Omental fat pad (tissue), 4 donors: ENCODE results near the gene C13orf46. TPM values are rescaled to one million over a fixed set of nuclear protein-coding genes. Genes with fewer than 3 reads are reported as not detected.

Experiments used
- ATAC-seq: fragments of 150-250 bp; one replicate; pipeline ENCODE4 v1.9.1; 2016; ENCODE audit warnings: mild to moderate bottlenecking, moderate library complexity; ENCODE audit not compliant: low FRiP score
- DNase-seq: peaks from one replicate; pipeline ENCODE4 v3.0.0-alpha.2; 2019; ENCODE audit warnings: low spot score
- CTCF ChIP-seq, 3 donors: fragments of 450-650 bp; IDR thresholded peaks; one replicate each; pipeline ENCODE4 v1.5.1; 2016 to 2017; ENCODE audit warnings: antibody characterized with exemption in 3 of 3, mild to moderate bottlenecking in 3 of 3, moderate library complexity in 2 of 3
- total RNA-seq, 4 donors: library from RNA; depleted of rRNA; stranded (reverse); fragments of >200 nt; gene quantifications; one replicate each; pipeline ENCODE4 v1.1.0, GENCODE V29; 2016

C13orf46 gene
- total RNA-seq, 4 donors from 2014 or later = 0.13 to 6.9 (median 1.6) TPM

GRCh38 chr13:113976711-113977684 lies 3.1 kb upstream of the C13orf46 start:
- DNase-seq = no peak
- no peak for TF ChIP-seq CTCF (IDR thresholded peaks at IDR 0.05)
- ATAC-seq = peak; percentile 16

- no peak for TF ChIP-seq CTCF (IDR thresholded peaks at IDR 0.05)
- ATAC-seq (no peak), DNase-seq (no peak)
Observed at GRCh38 chr13:113975416-113975815, 1.5 kb upstream of the C13orf46 start.

- no peak for TF ChIP-seq CTCF (IDR thresholded peaks at IDR 0.05)
Observed at GRCh38 chr13:113974304-113975281, 717 bp upstream of the C13orf46 start.

GRCh38 chr13:113972451-113973217 lies 1.2 kb downstream of the C13orf46 start:
- ATAC-seq = peak; percentile 59
- no peak for DNase-seq

More at GRCh38 chr13:113974304-113975281, 717 bp upstream of the C13orf46 start:
- ATAC-seq = no peak
- DNase-seq = no peak

GRCh38 chr13:113971471-113972231 lies 2.2 kb downstream of the C13orf46 start:
- ATAC-seq = no peak
- no peak for DNase-seq
- no peak for TF ChIP-seq CTCF (IDR thresholded peaks at IDR 0.05)

More at GRCh38 chr13:113972451-113973217, 1.2 kb downstream of the C13orf46 start:
- TF ChIP-seq CTCF (IDR thresholded peaks at IDR 0.05) = no peak
